Osteocyte (in vitro differentiated cells): ENCODE results near the gene NCOR1. TPM values are rescaled to one million over a fixed set of nuclear protein-coding genes. Genes with fewer than 3 reads are reported as not detected.

ENCODE experiments used
- DNase-seq: peaks from one replicate; pipeline ENCODE4 v3.0.0; 2021; ENCODE audit warnings: mixed read lengths; ENCODE audit not compliant: unreplicated experiment; ENCODE audit errors: extremely low spot score
- H3K27ac Mint-ChIP-seq: one replicate; pipeline ENCODE4 v1.8.0; 2021; ENCODE audit warnings: mild to moderate bottlenecking, mixed read lengths; ENCODE audit not compliant: unreplicated experiment
- H3K27me3 Mint-ChIP-seq: one replicate; pipeline ENCODE4 v1.8.0; 2021; ENCODE audit warnings: mixed read lengths; ENCODE audit not compliant: unreplicated experiment
- H3K36me3 Mint-ChIP-seq: one replicate; pipeline ENCODE4 v1.8.0; 2021; ENCODE audit warnings: mixed read lengths; ENCODE audit not compliant: unreplicated experiment
- H3K4me1 Mint-ChIP-seq: one replicate; pipeline ENCODE4 v1.8.0; 2021; ENCODE audit warnings: mixed read lengths; ENCODE audit not compliant: unreplicated experiment
- H3K4me3 Mint-ChIP-seq: one replicate; pipeline ENCODE4 v1.8.0; 2021; ENCODE audit warnings: mild to moderate bottlenecking, moderate library complexity, mixed read lengths; ENCODE audit not compliant: unreplicated experiment
- H3K9me3 Mint-ChIP-seq: one replicate; pipeline ENCODE4 v1.8.0; 2021; ENCODE audit warnings: mixed read lengths; ENCODE audit not compliant: unreplicated experiment
- CTCF ChIP-seq: fragments of 200-600 bp; sonication (generic); IDR thresholded peaks from 2 replicates; pipeline ENCODE4 v1.5.0; 2021; ENCODE audit warnings: antibody characterized with exemption, mild to moderate bottlenecking, moderate library complexity
- total RNA-seq: library from RNA; stranded (reverse); gene quantifications from 2 replicates; pipeline ENCODE4 v1.2.1, GENCODE V29; 2021

Gene NCOR1
- total RNA-seq, 1 donor from 2014 or later: 132 TPM

- Mint-ChIP-seq H3K4me3 (no peak overlapping the region), H3K9me3 (no peaks in the 10 kb centered on the region), H3K27ac (no peak overlapping the region), H3K4me1 (peaks cover 13% of the 10 kb centered on the region), H3K27me3 (no peaks in the 10 kb centered on the region), H3K36me3 (no peaks in the 10 kb centered on the region)
- TF ChIP-seq CTCF: no peak
- DNase-seq: no peak
Measured at GRCh38 chr17:16255481-16255921, 40.2 kb upstream of the NCOR1 start.

GRCh38 chr17:16254773-16255400, 39.6 kb upstream of the NCOR1 start:
- Mint-ChIP-seq H3K4me3 (no peak overlapping the region), H3K36me3 (no peaks in the 10 kb centered on the region), H3K4me1 (peaks cover 14% of the 10 kb centered on the region), H3K27me3 (no peaks in the 10 kb centered on the region), H3K9me3 (no peaks in the 10 kb centered on the region), H3K27ac (no peak overlapping the region)
- DNase-seq: no peak
- no peak for TF ChIP-seq CTCF

- DNase-seq: no peak
- no peaks in the 10 kb centered on the region for H3K27me3 Mint-ChIP-seq
- no peaks in the 10 kb centered on the region for H3K9me3 Mint-ChIP-seq
- no peak overlapping the region for H3K27ac Mint-ChIP-seq
- H3K4me3 Mint-ChIP-seq: no peak overlapping the region
- peaks cover 4% of the 10 kb centered on the region for H3K36me3 Mint-ChIP-seq
- peaks cover 13% of the 10 kb centered on the region for H3K4me1 Mint-ChIP-seq
- TF ChIP-seq CTCF: no peak
Measured at GRCh38 chr17:16251556-16251955, 36.2 kb upstream of the NCOR1 start.

DNA sequence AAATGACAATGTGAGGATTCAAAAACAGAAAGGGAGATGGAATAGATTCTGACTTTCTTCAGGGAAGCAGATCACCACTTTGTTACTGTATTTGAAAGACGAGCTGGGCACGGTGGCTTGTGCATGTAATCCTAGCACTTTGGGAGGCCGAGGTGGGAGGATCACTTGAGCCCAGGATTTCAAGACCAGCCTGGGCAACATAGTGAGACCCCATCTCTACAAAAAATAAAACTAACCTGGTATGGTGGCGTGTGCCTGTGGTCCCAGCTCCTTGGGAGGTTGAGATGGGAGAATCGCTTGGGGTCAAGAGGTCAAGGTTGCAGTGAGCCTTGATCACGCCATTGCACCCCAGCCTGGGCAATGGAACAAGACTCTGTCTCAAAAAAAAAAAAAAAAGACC, 35.7 kb upstream of the NCOR1 start:
- H3K27ac Mint-ChIP-seq: peak overlapping the region; percentile 76
- no peaks in the 10 kb centered on the region for H3K27me3 Mint-ChIP-seq
- no peak for DNase-seq
- peaks cover 13% of the 10 kb centered on the region for H3K4me1 Mint-ChIP-seq
- TF ChIP-seq CTCF: no peak
- no peaks in the 10 kb centered on the region for H3K9me3 Mint-ChIP-seq
- peaks cover 4% of the 10 kb centered on the region for H3K36me3 Mint-ChIP-seq
- H3K4me3 Mint-ChIP-seq: no peak overlapping the region

DNA sequence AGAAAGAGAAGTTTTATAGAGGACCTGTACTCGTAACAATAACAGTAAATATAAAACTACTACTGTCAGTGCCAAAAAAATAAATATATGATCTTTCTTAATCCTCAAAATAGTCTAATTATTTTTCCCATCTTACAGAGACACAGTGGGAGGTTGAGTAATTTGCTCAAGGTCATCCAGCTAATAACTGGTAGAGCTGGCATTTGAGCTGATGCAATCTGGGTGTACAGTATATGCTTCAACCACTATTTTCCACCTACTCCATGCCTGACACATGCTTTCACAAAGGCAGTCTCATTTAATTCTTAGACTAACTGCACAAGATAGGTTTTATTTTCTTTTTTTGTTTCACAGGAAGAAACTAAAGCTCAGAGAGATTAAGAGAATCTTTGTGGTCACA, 35.3 kb upstream of the NCOR1 start:
- Mint-ChIP-seq H3K27ac (peak overlapping the region; percentile 76), H3K4me3 (no peak overlapping the region), H3K36me3 (peaks cover 4% of the 10 kb centered on the region), H3K9me3 (no peaks in the 10 kb centered on the region), H3K27me3 (no peaks in the 10 kb centered on the region), H3K4me1 (peaks cover 10% of the 10 kb centered on the region)
- DNase-seq: no peak
- no peak for TF ChIP-seq CTCF
